Measurements from ENCODE around the gene CCDC184. TPM values are rescaled to one million over a fixed set of nuclear protein-coding genes. Genes with fewer than 3 reads are reported as not detected.

CCDC184 gene
- total RNA-seq, 1 donor from 2014 or later = 6.1 TPM

- intact Hi-C loops (cut with DNase I) = no loop called here
- ATAC-seq (no peak), DNase-seq (ENCODE audit: low spot score) (no peak)
These were observed 7.6 kb upstream of the CCDC184 start for GRCh38 chr12:48175613-48176416.

DNA sequence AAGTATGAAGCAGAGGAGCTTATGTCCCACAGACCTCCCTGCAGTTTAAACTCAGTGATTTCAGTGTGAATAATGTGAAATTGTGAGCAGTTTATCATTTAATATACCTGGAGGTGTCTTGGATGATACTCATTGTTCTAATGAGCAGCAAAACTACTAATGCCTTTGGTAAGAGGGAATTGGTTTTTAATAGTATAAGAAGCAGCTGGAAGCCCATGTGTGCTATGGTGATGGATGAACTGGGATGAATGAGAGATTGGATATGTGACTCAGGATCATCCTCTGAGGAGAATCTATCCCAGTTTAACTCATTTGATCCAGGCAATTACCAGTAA lies 7.1 kb upstream of the CCDC184 start:
- DNase-seq (ENCODE audit: low spot score) = no peak
- intact Hi-C loops (cut with DNase I) = no loop called here

GRCh38 chr12:48177982-48178381 lies 5.5 kb upstream of the CCDC184 start:
- intact Hi-C loops (cut with DNase I) = no loop called here
- DNase-seq (ENCODE audit: low spot score) = no peak
- ATAC-seq = no peak

More for the DNA sequence above, 7.1 kb upstream of the CCDC184 start:
- no peak for ATAC-seq

- ATAC-seq = no peak
- no peak for DNase-seq (ENCODE audit: low spot score)
- intact Hi-C loops (cut with DNase I) = no loop called here
These were observed 4.0 kb upstream of the CCDC184 start for GRCh38 chr12:48179466-48179865.

DNA sequence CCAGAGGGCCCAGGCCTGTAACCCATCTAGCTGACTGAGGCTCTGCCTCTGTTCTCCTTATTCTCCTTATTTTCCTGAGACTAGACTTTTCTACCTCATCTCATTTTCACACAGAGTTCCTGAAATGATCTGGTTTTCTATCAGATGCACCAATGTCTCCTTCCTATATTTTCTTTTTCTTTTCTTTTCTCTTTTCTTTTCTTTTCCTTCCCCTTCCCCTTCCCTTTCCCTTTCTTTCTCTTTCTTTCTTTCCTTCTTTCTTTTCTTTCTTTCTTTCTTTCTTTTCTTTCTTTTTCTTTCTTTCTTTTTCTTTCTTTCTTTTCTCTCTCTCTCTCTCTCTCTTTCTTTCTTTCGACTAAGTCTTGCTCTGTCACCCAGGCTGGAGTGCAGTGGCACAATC lies 3.0 kb upstream of the CCDC184 start:
- intact Hi-C loops (cut with DNase I) = loop anchor here (5.0 kb wide), 1 partner anchor 1942 kb away; no protein-coding TSS in a partner anchor
- DNase-seq (ENCODE audit: low spot score) (no peak), ATAC-seq (no peak)

DNA sequence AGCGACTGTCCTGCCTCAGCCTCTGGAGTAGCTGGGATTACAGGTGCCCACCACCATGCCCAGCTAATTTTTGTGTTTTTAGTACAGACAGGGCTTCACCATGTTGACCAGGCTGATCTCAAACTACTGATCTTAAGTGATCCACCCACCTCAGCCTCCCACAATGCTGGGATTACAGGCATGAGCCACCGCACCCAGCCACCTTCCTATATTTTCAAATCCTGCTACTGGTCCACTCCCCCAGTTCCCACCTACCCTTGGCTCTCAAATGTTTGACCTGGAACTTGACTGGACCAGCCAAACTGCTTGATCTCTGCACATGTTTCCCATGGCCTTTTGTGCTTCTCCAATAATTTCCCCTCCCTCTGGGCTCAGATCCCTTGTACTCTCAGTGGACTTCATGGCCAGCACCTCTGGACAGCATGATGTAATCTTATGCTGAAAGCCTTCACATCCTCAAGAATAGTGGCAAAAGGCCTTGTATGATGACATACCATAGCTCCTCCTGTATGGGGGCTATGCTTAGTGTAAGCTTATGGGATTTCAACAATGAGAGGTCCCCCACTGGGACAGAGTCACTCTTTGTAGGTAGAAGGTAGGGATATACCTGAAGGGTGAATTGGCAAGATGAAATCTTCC lies 2.5 kb upstream of the CCDC184 start:
- ATAC-seq (no peak), DNase-seq (ENCODE audit: low spot score) (no peak)
- intact Hi-C loops (cut with DNase I) = loop anchor here (5.0 kb wide), 1 partner anchor 1941 kb away; no protein-coding TSS in a partner anchor

DNA sequence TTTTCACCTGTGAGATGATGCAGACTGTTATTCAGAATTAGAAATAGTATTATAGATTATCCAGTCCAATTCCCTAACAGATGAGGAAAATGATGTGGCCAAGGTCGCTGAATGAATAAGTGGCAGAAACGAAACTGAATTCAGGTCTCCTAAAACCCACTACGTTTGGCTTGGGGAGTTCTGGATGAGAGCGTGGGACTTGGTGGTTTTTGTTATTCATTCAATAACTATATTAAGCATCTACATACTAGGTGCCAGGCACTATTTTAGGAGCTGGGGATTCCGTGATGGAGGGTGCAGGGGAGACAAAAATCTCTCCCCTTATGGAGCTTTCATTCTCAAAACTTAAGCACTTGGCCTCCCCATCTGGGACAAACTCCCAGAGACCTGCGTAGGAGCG lies 813 bp upstream of the CCDC184 start:
- DNase-seq (ENCODE audit: low spot score) (no peak), ATAC-seq (no peak)
- intact Hi-C loops (cut with DNase I) = loop anchor here (5.0 kb wide), 1 partner anchor 1940 kb away; no protein-coding TSS in a partner anchor

GRCh38 chr12:48183876-48184548 lies 568 bp downstream of the CCDC184 start:
- DNase-seq (ENCODE audit: low spot score) (peak; percentile 62), ATAC-seq (peak; percentile 19)
- intact Hi-C loops (cut with DNase I) = loop anchor here (5.0 kb wide), 1 partner anchor 1938 kb away; no protein-coding TSS in a partner anchor

GRCh38 chr12:48184549-48184922 lies 1.1 kb downstream of the CCDC184 start:
- no peak for DNase-seq (ENCODE audit: low spot score)
- ATAC-seq = peak; percentile 20
- intact Hi-C loops (cut with DNase I) = loop anchor here (5.0 kb wide), 1 partner anchor 1938 kb away; no protein-coding TSS in a partner anchor

GRCh38 chr12:48185181-48185919 lies 1.9 kb downstream of the CCDC184 start:
- no peak for DNase-seq (ENCODE audit: low spot score)
- intact Hi-C loops (cut with DNase I) = no loop called here

GRCh38 chr12:48187916-48188695 lies 4.7 kb downstream of the CCDC184 start:
- ATAC-seq (no peak), DNase-seq (ENCODE audit: low spot score) (no peak)
- intact Hi-C loops (cut with DNase I) = no loop called here

More at GRCh38 chr12:48185181-48185919, 1.9 kb downstream of the CCDC184 start:
- ATAC-seq = no peak

GRCh38 chr12:48189331-48190125 lies 6.1 kb downstream of the CCDC184 start:
- intact Hi-C loops (cut with DNase I) = no loop called here
- DNase-seq (ENCODE audit: low spot score) (peak; percentile 78), ATAC-seq (peak; percentile 69)

GRCh38 chr12:48191096-48191495 lies 7.7 kb downstream of the CCDC184 start:
- no peak for DNase-seq (ENCODE audit: low spot score)
- intact Hi-C loops (cut with DNase I) = no loop called here
- ATAC-seq = no peak

- DNase-seq (ENCODE audit: low spot score) (no peak), ATAC-seq (no peak)
- intact Hi-C loops (cut with DNase I) = no loop called here
These were observed 9.4 kb downstream of the CCDC184 start for GRCh38 chr12:48192861-48193260.

- intact Hi-C loops (cut with DNase I) = no loop called here
- DNase-seq (ENCODE audit: low spot score) = no peak
- no peak for ATAC-seq
These were observed 10.2 kb downstream of the CCDC184 start for GRCh38 chr12:48193623-48194022.

- DNase-seq (ENCODE audit: low spot score) = no peak
- no peak for ATAC-seq
- intact Hi-C loops (cut with DNase I) = no loop called here
These were observed 11.4 kb downstream of the CCDC184 start for GRCh38 chr12:48194799-48195201.

- ATAC-seq = peak; percentile 68
- intact Hi-C loops (cut with DNase I) = no loop called here
- DNase-seq (ENCODE audit: low spot score) = no peak
These were observed 14.1 kb downstream of the CCDC184 start for GRCh38 chr12:48197549-48197970.

Measured in sciatic nerve (tissue), 2 donors.